Liver (tissue), 9 donors: ENCODE data around the gene CARM1. TPM values are rescaled to one million over a fixed set of nuclear protein-coding genes. Genes with fewer than 3 reads are reported as not detected.

Experiments used
- DNase-seq: peaks from one replicate; pipeline ENCODE4 v3.0.0-alpha.2; 2017; ENCODE audit warnings: low spot score
- H3K27ac ChIP-seq, 2 donors: one replicate each; pipeline ENCODE4 v1.7.0; 2013; ENCODE audit warnings: inconsistent platforms in 2 of 2, low read length in 2 of 2, control low read depth in 1 of 2, low read depth in 1 of 2, mild to moderate bottlenecking in 1 of 2
- H3K27me3 ChIP-seq, 4 donors: one replicate each; pipeline versions ENCODE4 v1.6.1 to v1.7.0; 2013; ENCODE audit warnings: low read length in 3 of 4, inconsistent platforms in 1 of 4, mild to moderate bottlenecking in 1 of 4, moderate library complexity in 1 of 4; ENCODE audit not compliant: control insufficient read depth in 4 of 4, insufficient read depth in 4 of 4
- H3K36me3 ChIP-seq, 4 donors: one replicate each; pipeline versions ENCODE4 v1.6.1 to v1.7.0; 2013; ENCODE audit warnings: low read length in 3 of 4, mild to moderate bottlenecking in 3 of 4, low read depth in 1 of 4, moderate library complexity in 1 of 4; ENCODE audit not compliant: control insufficient read depth in 4 of 4, insufficient read depth in 3 of 4
- H3K4me1 ChIP-seq, 4 donors: one replicate each; pipeline versions ENCODE4 v1.6.1 to v1.7.0; 2013; ENCODE audit warnings: low read length in 3 of 4, mild to moderate bottlenecking in 3 of 4, moderate library complexity in 1 of 4; ENCODE audit not compliant: control insufficient read depth in 4 of 4, insufficient read depth in 4 of 4
- H3K4me3 ChIP-seq, 3 donors: one replicate each; pipeline versions ENCODE4 v1.6.1 to v1.7.0; 2013; ENCODE audit warnings: low read length in 3 of 3, control low read depth in 1 of 3, low read depth in 1 of 3, mild to moderate bottlenecking in 1 of 3
- H3K9ac ChIP-seq, 2 donors: one replicate each; pipeline ENCODE4 v1.7.0; 2013; ENCODE audit warnings: low read length in 2 of 2, mild to moderate bottlenecking in 2 of 2, moderate library complexity in 2 of 2, control low read depth in 1 of 2, low read depth in 1 of 2
- H3K9me3 ChIP-seq, 4 donors: one replicate each; pipeline versions ENCODE4 v1.6.1 to v1.7.0; 2013; ENCODE audit warnings: low read length in 3 of 4; ENCODE audit not compliant: control insufficient read depth in 4 of 4
- ATF3 ChIP-seq: IDR thresholded peaks from 2 replicates; pipeline ENCODE4 v1.6.1; 2016; ENCODE audit warnings: antibody characterized with exemption
- CTCF ChIP-seq: fragments of 150-350 bp; IDR thresholded peaks from 2 replicates; pipeline ENCODE4 v1.5.1; 2017; ENCODE audit warnings: improper control_type of control experiment, low read depth, low read length; ENCODE audit not compliant: missing input control
- EGR1 ChIP-seq, 2 donors: IDR thresholded peaks; 2 replicates each; pipeline ENCODE4 v1.6.1; 2016 to 2018; ENCODE audit warnings: antibody characterized with exemption in 2 of 2, low read depth in 2 of 2
- FOXA2 ChIP-seq: IDR thresholded peaks from 2 replicates; pipeline ENCODE4 v1.6.1; 2016; ENCODE audit warnings: antibody characterized with exemption
- GABPA ChIP-seq, 2 donors: IDR thresholded peaks in 1 of 2; conservative IDR thresholded peaks in 1 of 2; 2 replicates each; pipeline ENCODE4 v1.6.1; 2016; ENCODE audit warnings: antibody characterized with exemption in 2 of 2, mild to moderate bottlenecking in 1 of 2, moderate library complexity in 1 of 2
- HNF4G ChIP-seq: IDR thresholded peaks from 2 replicates; pipeline ENCODE4 v1.6.1; 2016; ENCODE audit warnings: antibody characterized with exemption
- JUND ChIP-seq, 2 donors: IDR thresholded peaks; 2 replicates each; pipeline ENCODE4 v1.6.1; 2016; ENCODE audit warnings: antibody characterized with exemption in 2 of 2
- MAX ChIP-seq: IDR thresholded peaks from 2 replicates; pipeline ENCODE4 v1.6.1; 2016; ENCODE audit warnings: antibody characterized with exemption
- NR2F2 ChIP-seq: IDR thresholded peaks from 2 replicates; pipeline ENCODE4 v1.6.1; 2016; ENCODE audit warnings: antibody characterized with exemption
- REST ChIP-seq: IDR thresholded peaks from 2 replicates; pipeline ENCODE4 v1.6.1; 2016; ENCODE audit warnings: antibody characterized with exemption, mild to moderate bottlenecking
- RXRA ChIP-seq, 2 donors: IDR thresholded peaks; 2 replicates each; pipeline ENCODE4 v1.6.1; 2017 to 2018; ENCODE audit warnings: antibody characterized with exemption in 2 of 2, mild to moderate bottlenecking in 1 of 2
- TAF1 ChIP-seq: conservative IDR thresholded peaks from 2 replicates; pipeline ENCODE4 v1.6.1; 2016; ENCODE audit warnings: antibody characterized with exemption, mild to moderate bottlenecking
- ZBTB33 ChIP-seq: IDR thresholded peaks from 2 replicates; pipeline ENCODE4 v1.6.1; 2016; ENCODE audit warnings: antibody characterized with exemption
- WGBS: extraction: QIAGEN DNeasy Blood & Tissue Kit; methylation state at CpG from one replicate; pipeline ENCODE4 v1.1.7; 2013; 5-methylcytosine and 5-hydroxymethylcytosine counted together
- polyA plus RNA-seq, 2 donors: library from polyadenylated mRNA; stranded (reverse) in 1 of 2; unstranded in 1 of 2; fragments of 200-250 nt in 1 of 2; fragments of >200 nt in 1 of 2; fragmentation: Nextera tagmentation in 1 of 2; extraction: Ambion mirVana in 1 of 2; gene quantifications; one replicate each; pipeline versions ENCODE4 v1.2.1 to v1.2.3, GENCODE V29; 2013 to 2015
- total RNA-seq, 2 donors: library from RNA; depleted of rRNA; stranded (reverse); fragments of >200 nt; gene quantifications; one replicate each; pipeline ENCODE4 v1.2.3, GENCODE V29; 2014
- donor health status: healthy.
- donor health status: healthy.
- donor health status: healthy.
- donor health status: healthy.
- donor health status: healthy.

The CARM1 gene
- total and polyA plus RNA-seq, 4 donors: 5.1 to 18.3 (median 15.1) TPM

- Histone ChIP-seq H3K4me1 (no peaks in the 10 kb centered on the region), H3K4me3 (no peak overlapping the region), H3K36me3 (no peaks in the 10 kb centered on the region), H3K27ac (no peak overlapping the region), H3K27me3 (no peaks in the 10 kb centered on the region), H3K9ac (no peak overlapping the region), H3K9me3 (no peaks in the 10 kb centered on the region)
- DNase-seq: no peak
- 95% methylated on average over 7 of the region's 7 CpGs for WGBS
- TF ChIP-seq ZBTB33 (no peak), CTCF (no peak), GABPA (IDR thresholded peaks at IDR 0.05 in 1 of 2, conservative IDR thresholded peaks at IDR 0.05 in 1 of 2) (no peak)
Measured at GRCh38 chr19:10842788-10843187, 28.6 kb upstream of the CARM1 start.

- Histone ChIP-seq H3K9ac (no peak overlapping the region), H3K4me1 (no peaks in the 10 kb centered on the region), H3K36me3 (no peaks in the 10 kb centered on the region), H3K4me3 (no peak overlapping the region), H3K27me3 (no peaks in the 10 kb centered on the region), H3K27ac (no peak overlapping the region), H3K9me3 (no peaks in the 10 kb centered on the region)
- no peak for TF ChIP-seq ZBTB33
- no peak for DNase-seq
- WGBS: 88% methylated on average over 2 of the region's 2 CpGs
Measured at GRCh38 chr19:10846500-10847202, 24.7 kb upstream of the CARM1 start.

GRCh38 chr19:10848230-10848856 lies 23.0 kb upstream of the CARM1 start, which contains the start of gene C19orf38:
Gene C19orf38, plus strand, starts transcription at chr19:10848415. Its CDS starts 94 bp downstream, at chr19:10848509.
- H3K9me3 ChIP-seq: no peaks in the 10 kb centered on the region
- H3K27me3 ChIP-seq: no peaks in the 10 kb centered on the region
- H3K36me3 ChIP-seq: no peaks in the 10 kb centered on the region
- 57% methylated on average over 14 of the region's 14 CpGs for WGBS
- no peaks in the 10 kb centered on the region for H3K4me1 ChIP-seq
- H3K9ac ChIP-seq: no peak within 1 kb of the TSS
- no peak for DNase-seq
- peak within 1 kb of the TSS in 1 of 3 donors; percentile 13 for H3K4me3 ChIP-seq
- H3K27ac ChIP-seq: peak within 1 kb of the TSS in 1 of 2 donors; percentile 31
- TF ChIP-seq TAF1: no peak
- TF ChIP-seq EGR1 (IDR thresholded peaks at IDR 0.05; ENCODE audit: low read depth in 2 of 2): no peak
- no peak for TF ChIP-seq HNF4G
- TF ChIP-seq MAX: no peak
- no peak for TF ChIP-seq CTCF
- TF ChIP-seq REST: no peak
- TF ChIP-seq FOXA2: no peak
- TF ChIP-seq JUND (IDR thresholded peaks at IDR 0.05): no peak
- TF ChIP-seq NR2F2: no peak
- TF ChIP-seq ATF3: no peak
- no peak for TF ChIP-seq RXRA (IDR thresholded peaks at IDR 0.05)
